Measurements from ENCODE around the gene GRIP2.

The GRIP2 gene

DNA sequence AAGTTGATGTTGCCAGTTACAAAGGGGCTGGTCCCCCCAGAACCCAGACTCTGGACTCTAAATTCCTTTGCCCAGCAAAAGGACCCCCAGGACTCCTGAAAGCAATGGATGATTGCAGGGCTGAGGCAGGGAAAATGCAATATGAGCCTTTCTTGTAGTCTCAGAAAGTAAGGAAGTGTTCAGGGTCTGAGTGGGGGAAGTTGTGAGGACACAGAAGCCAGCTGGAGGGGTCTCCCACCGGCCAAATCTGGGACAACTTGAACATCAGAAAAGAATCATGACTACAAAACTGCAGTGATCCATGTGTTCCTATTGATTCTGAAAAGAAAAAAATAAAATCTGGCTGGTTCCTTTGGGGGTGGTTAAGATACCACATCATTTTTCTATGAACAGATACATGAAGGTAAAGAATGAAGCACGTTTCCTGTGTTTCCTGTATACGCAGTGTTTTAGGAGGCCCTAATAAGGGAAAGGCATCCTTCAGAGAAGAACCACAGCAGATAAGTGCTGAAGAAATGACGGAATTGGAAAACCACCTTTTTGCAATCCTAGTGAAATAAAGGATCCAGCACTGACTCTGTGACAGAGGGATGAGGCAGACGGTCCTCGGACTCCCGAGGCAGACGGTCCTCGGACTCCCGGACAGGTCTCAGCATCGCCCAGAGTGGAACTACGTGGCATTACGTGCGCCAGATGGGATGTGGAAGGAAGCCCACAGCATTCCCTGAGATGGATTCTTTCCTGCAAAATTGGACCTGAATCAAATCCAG lies 22.2 kb upstream of the GRIP2 start:
- no peak for DNase-seq (ENCODE audit: low spot score)

DNA sequence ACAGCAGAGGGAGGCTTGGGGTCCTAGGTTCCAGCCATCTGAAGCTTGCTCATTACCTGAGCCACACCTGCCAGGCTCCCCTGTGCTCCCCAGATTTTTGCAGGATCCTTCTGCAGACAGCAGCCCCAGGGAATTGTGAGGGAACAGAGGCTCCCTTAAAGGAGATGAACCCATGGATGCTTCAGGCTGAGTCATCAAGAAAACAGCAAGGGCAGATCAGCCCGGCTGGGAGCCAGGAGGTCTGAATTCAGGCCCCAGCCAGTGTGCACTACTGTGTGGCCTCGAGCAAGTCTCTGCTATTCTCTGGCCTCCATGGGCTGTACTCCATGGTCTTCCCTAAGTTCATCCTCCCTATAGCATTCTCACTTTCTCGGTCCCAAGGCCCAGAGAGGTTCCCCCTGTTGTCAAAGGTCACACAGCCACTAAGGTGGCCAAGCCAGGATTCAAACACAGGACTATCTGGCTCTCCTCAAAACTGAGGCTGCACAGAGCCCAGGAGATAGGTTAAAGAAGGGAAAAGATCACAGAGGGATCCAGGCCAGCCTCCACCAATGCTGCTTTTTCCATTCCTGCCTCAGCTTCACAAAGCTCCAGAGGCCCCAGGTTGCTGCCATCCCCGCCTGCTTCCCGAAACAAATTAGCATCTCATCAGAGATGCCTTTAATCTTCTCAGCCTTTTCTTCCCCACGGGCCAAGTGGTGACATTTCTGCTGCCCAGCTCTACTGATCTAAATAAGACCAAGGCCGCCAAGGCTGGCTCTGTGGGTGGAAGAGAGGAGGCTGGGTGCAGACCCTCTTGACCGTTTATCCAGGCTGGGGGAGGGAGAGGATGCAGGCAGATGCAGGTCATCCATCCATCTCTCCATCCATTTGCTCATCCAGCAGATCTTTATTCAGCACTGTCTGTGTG lies 21.2 kb upstream of the GRIP2 start:
- DNase-seq (ENCODE audit: low spot score) = no peak

DNA sequence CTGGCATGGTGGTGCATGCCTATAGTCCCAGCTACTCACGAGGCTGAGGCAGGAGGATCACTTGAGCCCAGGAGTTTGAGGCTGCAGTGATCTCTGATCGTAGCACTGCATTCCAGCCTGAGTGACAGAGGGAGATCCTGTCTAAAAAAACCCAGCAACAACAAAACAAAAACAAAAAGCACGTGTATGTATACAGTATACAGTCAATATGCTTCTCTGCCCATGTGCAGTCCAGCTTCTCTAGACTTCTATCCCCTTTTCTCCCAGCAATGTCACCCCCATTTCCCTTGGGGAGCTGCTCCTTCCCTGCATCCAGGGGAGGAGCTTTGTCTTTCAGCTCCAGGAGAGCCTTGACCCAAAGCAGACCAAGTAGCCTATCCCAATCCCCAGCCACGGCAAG lies 20.0 kb upstream of the GRIP2 start:
- DNase-seq (ENCODE audit: low spot score) = no peak

DNA sequence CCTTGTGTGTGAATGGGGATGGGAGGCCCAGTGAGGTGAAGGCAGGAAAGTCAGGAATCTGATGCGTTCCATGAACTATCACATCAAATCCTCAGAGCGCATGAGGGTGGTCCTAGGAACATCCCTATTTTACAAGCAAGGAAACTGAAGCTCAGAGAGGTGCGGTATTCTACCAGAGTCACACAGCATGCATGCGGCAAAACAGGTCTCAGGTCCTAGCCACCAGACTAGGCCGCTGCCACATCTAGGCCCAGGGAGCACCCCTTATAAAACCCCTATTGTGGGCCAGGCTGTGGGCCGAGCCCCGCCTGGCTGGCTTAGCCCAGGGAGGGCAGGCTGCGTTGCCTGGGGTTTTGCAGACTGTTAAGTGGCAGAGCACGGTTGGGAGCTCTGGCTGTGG lies 17.9 kb upstream of the GRIP2 start:
- DNase-seq (ENCODE audit: low spot score) = no peak

DNA sequence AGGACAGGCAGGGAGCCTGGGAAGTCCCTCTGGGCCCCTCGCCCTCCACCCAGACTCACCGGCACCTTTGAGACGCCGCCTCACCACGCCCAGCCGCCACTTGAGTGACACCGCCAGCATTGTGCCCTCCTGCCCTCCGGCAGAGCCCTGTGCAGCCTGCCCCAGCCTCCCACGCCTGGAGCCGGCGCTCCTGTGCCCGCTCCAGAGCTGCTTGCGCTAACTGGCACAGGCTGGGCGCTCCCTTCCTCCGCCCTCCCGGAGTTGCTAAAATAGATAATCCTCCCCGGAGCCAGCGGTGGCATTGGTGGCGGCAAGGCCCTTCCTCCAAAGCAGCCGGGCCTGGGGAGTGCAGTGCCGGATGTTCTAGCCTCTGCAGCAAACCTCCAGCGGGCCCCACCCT lies 15.7 kb upstream of the GRIP2 start:
- no peak for DNase-seq (ENCODE audit: low spot score)

DNA sequence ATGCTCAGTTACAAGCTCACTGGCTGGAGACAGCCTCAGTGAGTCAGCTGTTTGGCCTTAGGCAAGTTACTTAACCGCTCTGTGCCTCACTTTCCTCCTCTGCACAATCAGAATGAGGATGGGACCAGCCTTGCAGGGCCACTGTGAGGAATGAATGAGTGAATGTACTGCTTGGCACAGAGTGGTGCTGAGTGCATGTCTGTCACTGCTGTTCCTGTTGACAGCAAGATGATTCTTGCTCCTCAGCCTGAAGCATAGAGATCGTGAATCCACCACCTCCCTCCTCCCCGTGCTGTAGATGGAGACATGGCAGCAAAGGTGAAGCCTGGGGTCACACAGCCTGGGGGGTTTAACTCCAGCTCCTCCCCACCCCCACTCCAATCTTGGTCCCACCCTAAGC lies 14.6 kb upstream of the GRIP2 start:
- DNase-seq (ENCODE audit: low spot score) = no peak

DNA sequence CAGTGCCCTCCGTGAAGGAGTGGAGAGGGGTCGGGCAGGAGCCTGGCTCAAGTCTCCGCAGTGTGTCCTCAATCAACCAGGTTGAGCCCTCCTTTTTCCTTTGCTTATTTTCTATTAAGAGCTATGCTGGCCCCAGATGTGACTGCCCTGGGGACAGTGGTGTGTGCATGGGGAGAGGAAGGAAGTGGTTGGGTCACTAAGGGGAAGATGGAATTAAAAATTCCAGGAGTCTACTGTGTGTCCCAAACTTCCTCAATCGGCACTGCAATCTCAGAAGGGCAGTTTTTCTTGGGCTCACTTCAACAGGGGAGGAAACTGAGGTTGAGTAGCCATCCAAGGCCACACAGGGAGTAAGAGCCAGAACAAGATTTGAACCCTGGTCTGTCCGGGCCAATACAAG lies 13.7 kb upstream of the GRIP2 start:
- DNase-seq (ENCODE audit: low spot score) = no peak

DNA sequence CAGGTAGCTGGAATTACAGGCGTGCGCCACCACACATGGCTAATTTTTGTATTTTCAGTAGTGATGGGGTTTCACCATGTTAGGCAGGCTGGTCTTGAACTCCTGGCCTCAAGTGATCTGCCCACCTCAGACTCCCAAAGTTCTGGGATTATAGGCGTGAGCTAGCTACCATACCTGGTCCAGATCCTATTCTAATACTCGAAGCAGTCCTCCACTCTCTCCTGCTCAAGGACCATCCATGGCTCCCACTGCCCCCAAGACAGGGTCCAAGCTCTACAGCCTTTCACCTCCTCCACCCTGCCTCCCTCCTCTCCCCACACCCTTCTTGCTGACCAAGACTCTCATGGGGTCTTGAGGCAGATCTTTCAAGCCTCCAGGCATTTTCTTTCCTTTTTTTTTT lies 12.6 kb upstream of the GRIP2 start:
- DNase-seq (ENCODE audit: low spot score) = no peak

DNA sequence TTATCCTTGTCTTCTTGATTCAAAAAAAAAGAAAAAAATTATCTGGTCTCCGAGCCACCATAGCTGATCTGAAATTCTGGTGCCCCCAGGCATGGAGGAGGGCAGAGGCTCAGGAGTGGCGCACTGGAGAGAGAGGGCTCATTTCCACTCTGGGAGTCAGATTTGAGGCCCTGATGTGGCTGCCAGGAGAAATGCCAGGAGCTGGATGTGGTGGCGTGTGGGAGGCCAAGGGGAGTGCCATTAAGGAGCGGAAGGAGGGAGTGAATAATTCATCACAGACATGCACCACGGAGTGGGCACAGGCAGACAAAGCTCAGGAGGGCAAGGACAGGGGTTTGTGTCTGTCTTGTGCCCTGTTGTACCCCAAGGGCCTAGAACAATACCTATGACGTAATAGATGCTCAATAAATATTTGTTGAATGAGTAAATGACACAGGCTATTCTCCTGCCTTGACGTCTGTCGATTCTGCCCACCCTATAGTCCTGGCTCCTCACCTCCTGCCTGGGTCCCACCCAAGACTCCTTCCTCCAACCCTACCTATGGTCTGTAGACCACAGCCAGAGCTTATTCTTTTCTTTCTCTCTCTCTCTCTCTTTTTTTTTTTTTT lies 12.0 kb upstream of the GRIP2 start:
- DNase-seq (ENCODE audit: low spot score) = no peak

DNA sequence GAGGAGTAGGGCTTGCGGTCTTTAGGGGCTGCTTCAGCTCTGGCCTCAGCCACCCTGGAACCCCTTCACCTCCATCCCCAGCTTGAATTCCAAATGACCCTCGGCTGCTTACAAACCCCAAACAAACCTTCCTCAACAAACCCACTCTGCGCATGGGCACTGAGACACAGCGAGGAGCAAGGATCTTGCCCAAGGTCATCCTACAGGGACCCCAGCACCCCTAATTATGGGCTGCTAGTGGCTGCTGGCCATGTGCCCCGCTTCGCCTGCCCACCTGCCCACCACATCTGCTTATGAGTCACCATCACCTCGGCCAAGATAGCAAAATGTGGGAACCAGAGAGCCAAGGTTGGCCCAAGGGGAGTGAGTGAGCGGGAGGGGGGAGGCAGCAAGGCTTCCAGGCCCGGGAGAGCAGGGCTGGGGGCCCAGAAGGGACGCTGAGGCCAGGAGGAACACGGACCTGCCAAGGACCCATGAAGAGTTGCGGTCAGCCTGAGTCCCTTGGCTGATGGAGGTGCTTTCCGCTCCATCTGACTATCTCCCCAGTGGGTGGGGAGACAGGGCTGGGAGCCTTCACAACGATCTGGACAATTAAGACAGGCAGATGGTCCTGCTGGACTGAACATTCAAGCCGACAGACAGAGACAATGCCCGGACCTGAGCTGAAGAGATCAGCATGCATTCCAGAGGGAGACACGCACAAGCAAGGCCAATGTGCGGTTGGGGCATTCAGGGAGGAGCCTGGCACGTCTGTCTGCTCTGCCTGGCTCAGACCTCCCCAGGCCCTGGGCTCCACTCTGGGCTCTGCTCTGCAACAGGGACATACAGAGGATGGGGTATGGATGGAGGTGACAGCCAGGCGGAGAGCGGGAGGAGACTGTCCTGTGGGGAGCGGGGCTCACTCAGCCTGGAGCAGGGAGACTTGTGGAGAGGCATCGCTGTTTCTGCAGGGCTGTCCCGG lies 10.8 kb upstream of the GRIP2 start:
- DNase-seq (ENCODE audit: low spot score) = no peak

DNA sequence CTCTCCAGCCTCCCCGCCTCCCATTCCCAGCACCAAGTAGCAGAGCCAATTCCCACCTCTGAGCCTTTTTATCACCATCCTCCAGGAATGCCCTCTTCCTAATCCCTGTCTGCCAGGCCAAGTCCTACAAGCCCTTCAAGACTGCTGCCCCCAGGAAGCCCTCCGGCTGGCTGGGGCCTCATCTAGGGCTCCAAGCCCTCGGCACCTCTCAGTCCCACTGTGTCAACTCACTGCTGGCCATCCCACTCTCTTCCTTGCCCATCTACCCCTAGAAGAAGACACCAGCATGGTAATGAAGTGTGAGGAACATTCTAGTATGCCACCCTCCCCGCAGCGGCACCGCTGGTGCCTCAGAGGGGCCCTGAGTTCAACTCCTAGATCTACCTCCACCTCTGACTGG lies 10.0 kb upstream of the GRIP2 start:
- DNase-seq (ENCODE audit: low spot score) = no peak

DNA sequence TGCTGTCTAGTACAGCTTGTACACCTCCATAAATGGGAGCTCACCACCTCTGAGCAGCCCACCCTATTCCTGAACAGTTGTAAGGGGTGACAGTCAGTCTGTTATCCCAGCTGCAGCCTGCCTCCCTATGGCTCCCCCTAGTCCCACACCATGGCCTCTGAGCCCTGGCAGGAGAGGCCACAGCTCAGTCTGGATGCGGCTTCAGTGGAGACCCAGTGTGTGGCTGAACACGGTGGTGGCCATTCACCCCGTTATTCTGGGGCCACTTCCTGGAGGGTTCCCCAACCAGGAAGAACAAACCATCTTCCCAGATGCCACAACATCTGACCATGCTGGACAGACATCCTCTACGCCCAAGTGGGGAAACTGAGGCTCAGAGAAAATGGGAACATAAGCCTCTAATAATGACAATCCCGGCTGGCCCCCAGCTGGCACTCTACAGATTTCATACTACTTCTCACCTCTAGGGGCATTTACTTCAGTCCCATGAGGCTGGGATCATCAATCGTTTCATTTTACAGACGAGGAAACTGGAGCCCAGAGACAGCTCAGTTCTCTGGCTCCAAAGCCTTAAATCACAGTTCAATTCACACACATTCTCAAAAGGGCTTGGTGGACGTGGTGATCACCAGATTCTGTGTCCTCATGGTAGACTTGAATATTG lies 9.2 kb upstream of the GRIP2 start:
- DNase-seq (ENCODE audit: low spot score) = no peak

DNA sequence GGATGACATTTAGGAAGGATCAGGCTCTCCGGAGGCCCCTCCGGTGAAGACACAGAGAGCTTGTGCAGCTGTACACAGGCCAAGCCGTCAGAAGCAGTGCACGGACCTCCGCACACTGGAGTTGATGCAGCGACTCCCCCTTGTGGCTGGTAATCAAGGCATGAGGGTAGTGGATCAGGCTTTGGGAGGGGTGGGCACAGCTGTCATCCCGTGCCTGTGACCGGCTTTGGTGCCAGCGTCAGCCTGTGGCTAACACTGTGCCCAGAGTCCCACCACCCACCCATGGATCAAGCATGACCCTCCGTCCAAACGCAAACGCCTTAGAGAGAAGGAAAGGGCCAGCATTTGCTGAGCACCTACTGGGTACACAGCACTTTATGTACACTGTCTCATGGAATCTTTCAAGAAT lies 8.2 kb upstream of the GRIP2 start:
- DNase-seq (ENCODE audit: low spot score) = peak; percentile 68

DNA sequence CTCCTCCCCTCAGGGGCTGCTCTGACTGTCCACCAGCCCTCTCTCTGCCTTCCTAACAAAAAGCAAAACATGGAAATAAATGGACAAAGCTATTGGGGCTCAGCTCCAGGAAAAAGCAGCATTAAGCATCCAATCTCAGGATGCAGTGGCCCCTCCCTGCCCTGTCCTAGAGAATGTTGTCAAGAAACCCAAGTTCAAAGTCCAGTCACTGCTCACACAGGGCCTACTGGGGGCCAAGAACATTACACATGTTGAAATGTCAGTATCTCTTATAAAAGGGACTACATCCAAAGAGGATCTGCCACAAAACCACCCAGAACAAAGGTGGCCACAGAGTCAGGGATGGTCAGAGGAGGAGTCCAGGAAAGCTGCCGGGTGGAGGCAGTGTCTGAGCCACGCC lies 7.6 kb upstream of the GRIP2 start:
- no peak for DNase-seq (ENCODE audit: low spot score)

DNA sequence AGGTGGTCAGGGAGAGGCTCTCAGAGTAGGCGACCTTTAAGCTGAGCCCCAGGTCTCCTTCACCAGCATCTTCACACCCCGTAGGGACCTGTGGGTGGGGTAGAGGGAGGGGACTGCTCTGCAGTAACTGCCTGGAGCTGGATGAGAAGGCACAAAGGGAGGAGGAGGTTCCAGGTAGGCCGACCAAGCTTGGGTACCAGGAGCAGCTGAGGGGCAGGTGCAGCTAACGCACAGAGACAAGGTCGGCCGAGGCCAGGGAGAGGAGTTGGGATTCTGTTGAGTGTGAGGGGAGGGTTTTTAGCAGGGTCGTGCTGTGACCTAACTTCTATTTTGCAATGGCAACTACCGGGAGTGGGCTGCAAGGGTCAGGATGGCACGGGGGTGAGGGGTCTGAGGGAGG lies 5.9 kb upstream of the GRIP2 start:
- no peak for DNase-seq (ENCODE audit: low spot score)

DNA sequence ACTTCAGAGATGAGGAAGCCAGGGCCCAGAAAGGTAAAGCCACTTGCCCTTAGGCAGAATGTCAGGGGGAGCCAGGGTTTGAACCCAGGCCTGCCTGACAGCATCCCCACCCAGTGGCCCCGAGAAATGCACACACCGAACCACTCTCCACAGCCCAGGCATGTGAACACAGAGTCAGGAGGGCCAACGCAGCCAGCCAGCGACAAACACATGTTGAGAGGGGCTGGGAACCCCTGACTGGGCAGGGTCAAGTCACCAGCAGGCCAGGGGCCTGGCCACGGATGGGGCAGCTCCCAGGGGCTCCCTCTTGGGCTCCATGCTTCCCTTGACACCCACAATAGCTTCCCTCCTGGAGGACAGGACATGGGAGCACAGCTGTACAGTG lies 5.1 kb upstream of the GRIP2 start:
- DNase-seq (ENCODE audit: low spot score) = no peak

DNA sequence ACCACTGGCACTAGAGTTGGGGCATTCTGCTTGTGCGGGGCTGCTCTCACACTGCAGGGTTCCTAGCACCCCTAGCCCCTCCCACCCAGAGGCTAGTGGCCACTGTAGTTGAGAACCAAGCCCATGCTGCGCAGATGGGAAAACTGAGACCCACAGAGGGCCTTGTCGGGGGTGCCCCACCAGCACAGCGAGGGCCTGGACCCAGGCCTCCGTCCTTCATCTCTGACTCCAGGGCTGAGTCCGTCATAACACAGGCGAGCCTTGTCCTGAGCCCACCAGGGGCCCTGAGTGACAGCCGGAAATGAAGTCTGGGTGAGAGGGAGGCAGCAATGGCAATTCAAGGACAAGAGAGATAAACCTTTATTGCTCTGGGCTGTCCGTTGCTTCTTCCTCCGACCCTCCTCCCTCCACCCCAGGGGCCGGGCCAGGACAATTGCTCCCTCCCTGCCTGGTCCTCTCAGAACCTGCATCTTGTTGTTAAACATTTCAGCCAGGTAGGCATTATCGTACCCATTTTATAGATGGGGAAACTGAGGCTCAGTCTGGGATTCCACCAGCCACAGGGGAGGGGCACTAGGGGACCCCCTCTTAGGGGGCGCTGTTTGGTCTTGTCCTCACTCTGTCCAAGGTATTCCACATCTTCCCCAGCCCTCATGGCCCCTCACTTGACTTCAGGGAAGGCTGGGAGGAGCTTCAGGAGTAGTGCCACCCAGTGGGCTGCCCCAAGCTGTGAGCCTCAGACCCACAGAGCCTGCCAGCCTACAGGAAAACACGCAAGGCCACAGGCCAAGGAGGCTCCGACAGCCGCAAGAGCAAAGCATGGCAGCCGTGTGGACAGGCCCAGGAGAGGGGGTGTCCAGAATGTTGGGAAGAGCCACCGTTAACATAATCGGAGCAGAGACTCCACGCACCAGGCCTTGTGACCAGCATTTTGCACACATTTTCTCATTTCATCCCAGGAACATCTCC lies 4.4 kb upstream of the GRIP2 start:
- DNase-seq (ENCODE audit: low spot score) = no peak

DNA sequence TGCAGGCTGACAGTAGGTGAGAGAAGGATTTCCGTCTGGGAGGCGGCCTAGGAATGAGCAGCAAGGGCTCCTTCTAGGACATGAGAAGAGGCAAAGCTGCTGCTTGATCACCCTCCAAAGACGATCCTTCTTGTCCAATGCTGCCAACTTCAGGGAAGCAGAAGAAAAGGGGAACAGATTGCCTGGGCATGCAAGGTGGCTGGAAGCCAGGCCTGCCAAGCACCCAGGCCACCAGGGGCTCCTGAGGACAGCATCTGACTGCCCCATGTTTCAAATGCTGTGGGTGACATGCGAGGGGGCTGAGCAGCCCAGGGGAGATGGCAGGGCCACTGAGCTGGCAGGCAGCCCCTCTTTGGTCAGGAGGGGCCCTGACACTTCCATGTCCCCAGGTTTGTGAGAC lies 3.3 kb upstream of the GRIP2 start:
- DNase-seq (ENCODE audit: low spot score) = no peak

DNA sequence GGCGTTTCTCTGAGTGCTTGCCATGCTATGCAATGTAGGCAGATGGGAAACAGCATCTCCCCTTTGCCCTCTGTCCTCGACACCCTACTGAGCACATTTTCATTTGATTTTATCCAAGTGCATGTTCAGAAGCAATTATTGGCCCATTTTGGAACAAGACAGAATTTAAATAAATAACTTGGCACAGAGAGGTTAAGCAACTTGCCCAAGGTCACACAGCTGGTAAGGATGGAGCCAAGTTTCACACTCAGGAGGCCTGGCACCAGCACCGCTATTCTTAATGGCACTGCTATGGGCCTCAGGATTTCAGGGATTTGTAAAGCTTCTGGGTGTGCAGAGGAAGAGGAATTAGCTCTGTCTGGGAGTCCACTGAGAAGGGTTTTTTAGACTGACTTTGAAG lies 2.5 kb upstream of the GRIP2 start:
- no peak for DNase-seq (ENCODE audit: low spot score)

DNA sequence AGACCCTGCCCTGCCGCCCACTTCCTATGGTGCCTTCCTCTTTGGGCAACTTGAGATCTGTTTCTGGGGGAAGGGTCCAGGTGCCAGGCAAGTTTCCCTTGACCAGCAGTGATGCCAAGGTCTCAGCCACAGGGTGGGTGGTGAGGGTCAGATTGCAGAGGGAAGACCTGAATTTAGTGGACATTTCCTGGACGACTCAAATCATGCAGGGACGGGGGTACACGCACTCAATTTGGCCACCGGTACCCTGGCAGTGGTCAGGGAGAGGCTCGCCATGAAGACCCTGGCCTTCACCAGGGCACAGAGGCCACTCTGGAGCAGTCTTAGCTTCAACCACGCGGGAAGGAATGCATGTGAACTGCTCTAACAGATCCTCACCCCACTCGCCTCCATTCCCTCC lies 1.5 kb upstream of the GRIP2 start:
- no peak for DNase-seq (ENCODE audit: low spot score)

Measured in SK-N-DZ (cell line).